ENCODE results near the gene C1QTNF3. TPM values are rescaled to one million over a fixed set of nuclear protein-coding genes. Genes with fewer than 3 reads are reported as not detected.

The C1QTNF3 gene
- total RNA-seq, 1 donor from 2014 or later, result 90.3 TPM

DNA sequence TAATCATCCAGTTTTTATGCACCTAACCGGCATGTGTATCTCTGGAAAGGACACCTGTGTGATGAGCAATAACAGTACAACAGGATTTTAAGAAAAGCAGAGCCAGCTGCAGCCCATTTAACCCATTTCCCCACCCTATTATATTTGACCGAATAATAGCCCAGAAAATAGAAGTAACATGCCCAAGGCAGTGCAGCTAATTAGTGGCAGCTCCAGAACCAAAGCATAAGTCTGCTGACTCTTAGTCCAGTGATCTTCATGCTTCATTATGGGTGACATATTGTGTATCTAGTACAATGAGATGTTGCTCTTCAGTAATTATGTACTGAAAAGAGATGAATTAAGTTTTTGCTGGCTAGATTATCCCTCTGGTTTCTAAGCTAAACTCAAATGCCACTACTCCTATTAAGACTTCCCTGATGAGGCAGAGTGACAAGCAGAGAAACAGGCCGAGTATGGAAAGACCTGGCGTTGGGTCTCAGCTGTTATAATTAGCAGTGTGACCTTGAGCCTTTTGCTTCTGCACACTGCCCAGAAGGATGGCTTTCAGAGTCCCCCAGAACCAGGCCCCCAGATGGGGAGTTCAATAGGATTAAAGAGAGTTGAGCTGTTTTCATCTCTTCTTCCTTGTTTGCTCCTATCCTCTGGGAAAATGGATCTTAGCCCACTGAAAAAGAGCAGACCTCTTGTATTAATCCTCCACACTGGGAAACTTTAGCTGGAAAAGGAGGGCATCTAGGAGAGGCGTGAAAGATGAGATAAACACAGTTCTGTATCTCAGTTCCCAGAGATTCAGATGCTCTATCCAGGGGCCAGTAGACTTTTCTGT is 10.8 kb upstream of the C1QTNF3 start:
- Histone ChIP-seq H3K36me3 (ENCODE audit: control insufficient read depth in 3 of 3, insufficient read depth in 3 of 3, low read length in 3 of 3) (no peaks in the 10 kb centered on the region), H3K9ac (ENCODE audit: low read depth in 1 of 3, low read length in 3 of 3) (no peak overlapping the region), H3K27me3 (ENCODE audit: control insufficient read depth in 3 of 3, insufficient read depth in 3 of 3, low read length in 3 of 3) (no peaks in the 10 kb centered on the region), H3K4me3 (ENCODE audit: low read length in 3 of 3) (no peak overlapping the region), H3K27ac (ENCODE audit: low read depth, low read length) (no peak overlapping the region), H3K9me3 (ENCODE audit: control insufficient read depth in 3 of 3, low read length in 3 of 3) (no peaks in the 10 kb centered on the region), H3K4me1 (ENCODE audit: control insufficient read depth in 3 of 3, insufficient read depth in 3 of 3, low read length in 3 of 3) (peaks cover 6 to 12% (median 8%) of the 10 kb centered on the region in 3 donors)

DNA sequence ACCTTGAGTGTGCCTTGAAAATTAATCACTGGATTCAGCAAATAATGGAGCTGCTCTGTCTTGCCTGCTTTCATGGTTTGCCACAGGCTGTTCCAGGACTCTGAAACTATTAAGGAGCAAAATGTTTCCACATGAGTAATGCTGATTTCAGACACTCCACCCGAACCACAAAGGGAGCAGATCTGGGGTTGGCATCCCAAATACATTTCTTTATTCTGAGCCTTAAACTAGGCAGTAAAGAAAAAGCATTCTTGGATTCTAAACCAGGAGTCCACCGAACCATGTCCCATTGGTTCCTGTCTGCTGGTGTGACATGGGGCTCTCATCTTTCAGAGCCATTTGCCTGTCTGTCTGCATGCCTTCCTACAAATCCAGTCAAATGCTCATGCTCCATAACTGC is 10.1 kb upstream of the C1QTNF3 start:
- no peak overlapping the region for H3K9ac ChIP-seq (ENCODE audit: low read depth in 1 of 3, low read length in 3 of 3)

DNA sequence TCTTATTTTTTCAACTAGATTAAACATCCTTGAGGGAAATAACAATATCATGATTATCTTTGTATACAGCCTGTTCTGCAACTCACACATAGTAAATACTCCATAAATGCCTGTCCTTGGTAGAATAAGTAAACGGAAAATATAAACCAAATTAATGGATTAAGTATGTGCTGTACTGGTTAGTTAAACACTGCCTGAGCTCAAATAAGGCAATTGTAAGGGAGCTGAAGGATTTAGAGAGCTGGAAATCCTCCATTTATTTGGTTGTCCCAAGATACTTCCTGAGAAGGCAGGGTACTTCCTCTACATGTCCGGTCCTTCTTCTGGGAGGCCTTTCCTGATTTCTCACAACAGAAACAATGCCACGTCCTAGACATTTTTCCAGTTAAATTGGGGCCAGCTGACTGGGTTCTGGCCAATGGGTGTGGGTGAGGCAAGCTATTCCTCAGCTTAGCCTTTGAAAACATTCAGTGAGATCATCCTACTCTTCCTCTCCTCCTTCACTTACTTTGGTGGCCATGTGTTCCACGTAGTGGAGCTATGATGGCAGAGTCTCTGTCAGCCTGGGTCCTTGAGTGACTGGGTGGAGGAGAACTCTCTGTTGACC is 8.5 kb upstream of the C1QTNF3 start:
- H3K9me3 ChIP-seq (ENCODE audit: control insufficient read depth in 3 of 3, low read length in 3 of 3), result no peaks in the 10 kb centered on the region
- H3K27ac ChIP-seq (ENCODE audit: low read depth, low read length), result no peak overlapping the region
- H3K4me1 ChIP-seq (ENCODE audit: control insufficient read depth in 3 of 3, insufficient read depth in 3 of 3, low read length in 3 of 3), result peaks cover 6 to 17% (median 11%) of the 10 kb centered on the region in 3 donors
- no peaks in the 10 kb centered on the region for H3K36me3 ChIP-seq (ENCODE audit: control insufficient read depth in 3 of 3, insufficient read depth in 3 of 3, low read length in 3 of 3)
- no peak overlapping the region for H3K4me3 ChIP-seq (ENCODE audit: low read length in 3 of 3)
- no peak overlapping the region for H3K9ac ChIP-seq (ENCODE audit: low read depth in 1 of 3, low read length in 3 of 3)
- H3K27me3 ChIP-seq (ENCODE audit: control insufficient read depth in 3 of 3, insufficient read depth in 3 of 3, low read length in 3 of 3), result no peaks in the 10 kb centered on the region

More for the DNA sequence above, 10.1 kb upstream of the C1QTNF3 start:
- H3K9me3 ChIP-seq (ENCODE audit: control insufficient read depth in 3 of 3, low read length in 3 of 3), result no peaks in the 10 kb centered on the region
- H3K27me3 ChIP-seq (ENCODE audit: control insufficient read depth in 3 of 3, insufficient read depth in 3 of 3, low read length in 3 of 3), result no peaks in the 10 kb centered on the region
- H3K4me3 ChIP-seq (ENCODE audit: low read length in 3 of 3), result no peak overlapping the region
- no peaks in the 10 kb centered on the region for H3K36me3 ChIP-seq (ENCODE audit: control insufficient read depth in 3 of 3, insufficient read depth in 3 of 3, low read length in 3 of 3)
- peaks cover 6 to 12% (median 8%) of the 10 kb centered on the region in 3 donors for H3K4me1 ChIP-seq (ENCODE audit: control insufficient read depth in 3 of 3, insufficient read depth in 3 of 3, low read length in 3 of 3)
- H3K27ac ChIP-seq (ENCODE audit: low read depth, low read length), result no peak overlapping the region

DNA sequence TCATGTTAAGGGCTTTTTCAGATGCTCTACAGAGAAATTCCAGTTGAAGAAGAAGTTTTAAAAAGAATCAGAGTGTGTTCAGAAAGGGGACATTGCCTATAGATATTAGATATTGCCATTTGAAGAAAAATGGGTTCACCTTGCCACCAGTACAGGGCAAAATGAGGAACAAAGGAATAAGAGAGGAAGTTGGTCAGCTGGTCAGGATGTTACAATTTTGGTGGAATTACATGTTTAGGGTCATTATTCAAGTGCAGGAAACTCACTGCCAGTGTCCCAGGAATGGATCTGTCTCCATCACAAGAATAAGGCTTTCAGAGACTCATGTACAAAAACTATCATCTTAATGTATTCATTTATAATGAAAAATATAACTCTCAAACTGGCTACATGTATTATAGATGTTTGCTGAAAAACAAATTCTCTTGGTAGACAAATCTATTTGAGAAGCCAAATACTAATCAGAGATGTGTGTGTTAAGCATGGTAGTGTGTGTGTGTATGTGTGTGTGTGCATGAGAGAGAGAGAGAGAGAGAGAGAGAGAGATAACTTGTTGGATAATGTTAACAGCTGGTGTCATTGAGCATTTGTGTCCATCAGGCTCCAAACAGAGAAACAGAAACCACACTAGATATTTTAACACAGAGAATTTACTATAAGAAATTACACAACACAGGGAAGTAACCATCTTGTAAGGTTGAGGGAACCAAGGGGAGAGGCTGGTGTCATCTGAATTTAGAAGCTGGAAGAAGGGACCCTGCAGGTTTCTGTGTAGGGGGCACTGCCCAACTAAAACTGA is 5.0 kb upstream of the C1QTNF3 start:
- Histone ChIP-seq H3K9ac (ENCODE audit: low read depth in 1 of 3, low read length in 3 of 3) (no peak overlapping the region), H3K36me3 (ENCODE audit: control insufficient read depth in 3 of 3, insufficient read depth in 3 of 3, low read length in 3 of 3) (no peaks in the 10 kb centered on the region), H3K4me1 (ENCODE audit: control insufficient read depth in 3 of 3, insufficient read depth in 3 of 3, low read length in 3 of 3) (peaks cover 11 to 25% (median 24%) of the 10 kb centered on the region in 3 donors), H3K27ac (ENCODE audit: low read depth, low read length) (no peak overlapping the region), H3K4me3 (ENCODE audit: low read length in 3 of 3) (no peak overlapping the region), H3K9me3 (ENCODE audit: control insufficient read depth in 3 of 3, low read length in 3 of 3) (no peaks in the 10 kb centered on the region), H3K27me3 (ENCODE audit: control insufficient read depth in 3 of 3, insufficient read depth in 3 of 3, low read length in 3 of 3) (no peaks in the 10 kb centered on the region)

DNA sequence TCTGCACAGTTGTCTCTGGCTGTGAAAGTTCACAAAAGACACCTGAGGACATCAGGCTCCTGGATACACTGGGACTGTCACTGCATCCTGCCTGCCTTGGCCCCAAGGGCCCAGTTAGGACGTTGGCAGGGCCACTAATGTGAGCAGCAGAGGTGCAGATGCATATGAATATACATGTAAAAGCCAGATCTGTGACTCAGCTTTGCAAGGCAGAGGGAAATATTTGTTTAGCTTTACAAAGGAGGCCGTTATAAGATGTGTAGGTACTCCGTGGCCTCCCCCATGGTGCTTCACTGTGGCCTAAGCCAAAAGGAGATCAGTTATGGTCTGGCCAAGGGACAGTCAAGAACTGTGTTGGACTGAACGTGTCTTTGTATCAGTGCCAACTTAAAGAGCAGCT is 4.1 kb upstream of the C1QTNF3 start:
- Histone ChIP-seq H3K9me3 (ENCODE audit: control insufficient read depth in 3 of 3, low read length in 3 of 3) (no peaks in the 10 kb centered on the region), H3K4me1 (ENCODE audit: control insufficient read depth in 3 of 3, insufficient read depth in 3 of 3, low read length in 3 of 3) (peaks cover 17 to 32% (median 28%) of the 10 kb centered on the region in 3 donors), H3K27ac (ENCODE audit: low read depth, low read length) (no peak overlapping the region), H3K36me3 (ENCODE audit: control insufficient read depth in 3 of 3, insufficient read depth in 3 of 3, low read length in 3 of 3) (no peaks in the 10 kb centered on the region), H3K4me3 (ENCODE audit: low read length in 3 of 3) (no peak overlapping the region), H3K9ac (ENCODE audit: low read depth in 1 of 3, low read length in 3 of 3) (no peak overlapping the region), H3K27me3 (ENCODE audit: control insufficient read depth in 3 of 3, insufficient read depth in 3 of 3, low read length in 3 of 3) (no peaks in the 10 kb centered on the region)

DNA sequence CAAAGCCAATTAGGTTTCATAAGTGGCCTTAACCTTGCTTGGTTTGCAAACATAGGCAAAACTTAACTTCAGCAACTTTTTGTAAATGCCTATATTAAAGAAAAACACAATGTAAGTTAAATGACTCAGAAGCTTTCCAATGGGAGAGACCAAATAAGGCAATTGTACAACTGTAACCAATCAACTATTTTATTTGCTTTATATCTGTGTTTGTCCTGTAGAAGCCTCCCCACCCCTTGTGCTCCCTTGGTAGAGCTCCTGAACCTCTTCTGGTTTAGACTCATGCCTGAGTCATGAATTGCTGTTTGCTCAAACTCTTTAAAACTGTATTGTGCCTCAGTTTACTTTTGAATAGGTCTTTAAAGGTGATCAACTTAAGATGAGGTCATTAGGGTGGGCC is 3.0 kb upstream of the C1QTNF3 start:
- H3K27me3 ChIP-seq (ENCODE audit: control insufficient read depth in 3 of 3, insufficient read depth in 3 of 3, low read length in 3 of 3), result no peaks in the 10 kb centered on the region
- H3K4me1 ChIP-seq (ENCODE audit: control insufficient read depth in 3 of 3, insufficient read depth in 3 of 3, low read length in 3 of 3), result peaks cover 17 to 32% (median 28%) of the 10 kb centered on the region in 3 donors
- no peaks in the 10 kb centered on the region for H3K9me3 ChIP-seq (ENCODE audit: control insufficient read depth in 3 of 3, low read length in 3 of 3)
- no peak overlapping the region for H3K9ac ChIP-seq (ENCODE audit: low read depth in 1 of 3, low read length in 3 of 3)
- H3K4me3 ChIP-seq (ENCODE audit: low read length in 3 of 3), result no peak overlapping the region
- no peak overlapping the region for H3K27ac ChIP-seq (ENCODE audit: low read depth, low read length)
- no peaks in the 10 kb centered on the region for H3K36me3 ChIP-seq (ENCODE audit: control insufficient read depth in 3 of 3, insufficient read depth in 3 of 3, low read length in 3 of 3)

DNA sequence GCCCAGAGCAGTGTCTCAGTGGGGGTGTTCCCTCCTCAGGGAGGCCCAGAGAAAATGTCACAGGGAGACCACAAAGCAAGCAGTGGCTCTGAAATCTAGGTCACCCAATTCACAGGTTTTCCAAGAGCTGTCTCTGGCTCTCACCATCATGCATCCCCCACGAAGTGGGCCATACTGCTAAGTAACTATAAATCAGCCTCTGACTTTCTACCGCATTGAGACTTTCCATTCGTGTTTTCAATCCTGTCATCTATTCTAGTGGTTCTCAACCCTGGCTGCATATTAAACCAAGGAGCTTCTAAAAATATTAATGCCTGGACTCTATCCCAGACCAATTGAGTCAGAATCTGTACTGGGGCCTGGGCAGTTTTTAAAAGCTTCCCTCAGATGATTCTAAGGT is 2.0 kb upstream of the C1QTNF3 start:
- Histone ChIP-seq H3K4me1 (ENCODE audit: control insufficient read depth in 3 of 3, insufficient read depth in 3 of 3, low read length in 3 of 3) (peaks cover 17 to 32% (median 28%) of the 10 kb centered on the region in 3 donors), H3K9me3 (ENCODE audit: control insufficient read depth in 3 of 3, low read length in 3 of 3) (no peaks in the 10 kb centered on the region), H3K9ac (ENCODE audit: low read depth in 1 of 3, low read length in 3 of 3) (no peak overlapping the region), H3K36me3 (ENCODE audit: control insufficient read depth in 3 of 3, insufficient read depth in 3 of 3, low read length in 3 of 3) (no peaks in the 10 kb centered on the region), H3K4me3 (ENCODE audit: low read length in 3 of 3) (no peak overlapping the region), H3K27ac (ENCODE audit: low read depth, low read length) (no peak overlapping the region), H3K27me3 (ENCODE audit: control insufficient read depth in 3 of 3, insufficient read depth in 3 of 3, low read length in 3 of 3) (no peaks in the 10 kb centered on the region)

DNA sequence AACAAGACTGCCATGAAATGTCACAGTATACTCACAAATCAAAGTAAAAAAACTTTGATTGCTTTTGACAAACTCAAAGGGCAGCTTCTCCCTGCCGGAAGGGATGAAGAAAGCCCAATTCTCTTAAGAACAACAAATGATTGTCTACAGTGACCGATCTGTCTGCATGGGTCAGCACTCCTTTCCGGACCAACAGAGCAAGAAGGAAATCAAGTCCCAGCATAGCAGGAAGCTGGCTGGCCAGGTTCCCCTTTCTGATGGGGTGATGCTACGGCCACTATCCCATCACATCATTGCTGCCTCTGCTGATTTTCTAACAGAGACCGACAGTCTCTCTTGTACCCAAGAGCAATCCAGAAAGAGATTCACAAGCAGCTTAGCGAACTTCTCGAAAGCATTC is 692 bp downstream of the C1QTNF3 start:
- Histone ChIP-seq H3K9ac (ENCODE audit: low read depth in 1 of 3, low read length in 3 of 3) (peak overlapping the region in 1 of 3 donors; percentile 8), H3K9me3 (ENCODE audit: control insufficient read depth in 3 of 3, low read length in 3 of 3) (no peaks in the 10 kb centered on the region), H3K27me3 (ENCODE audit: control insufficient read depth in 3 of 3, insufficient read depth in 3 of 3, low read length in 3 of 3) (no peaks in the 10 kb centered on the region), H3K36me3 (ENCODE audit: control insufficient read depth in 3 of 3, insufficient read depth in 3 of 3, low read length in 3 of 3) (no peaks in the 10 kb centered on the region), H3K27ac (ENCODE audit: low read depth, low read length) (peak overlapping the region; percentile 10), H3K4me1 (ENCODE audit: control insufficient read depth in 3 of 3, insufficient read depth in 3 of 3, low read length in 3 of 3) (peaks cover 17 to 36% (median 31%) of the 10 kb centered on the region in 3 donors), H3K4me3 (ENCODE audit: low read length in 3 of 3) (peak overlapping the region in 1 of 3 donors; percentile 63)

DNA sequence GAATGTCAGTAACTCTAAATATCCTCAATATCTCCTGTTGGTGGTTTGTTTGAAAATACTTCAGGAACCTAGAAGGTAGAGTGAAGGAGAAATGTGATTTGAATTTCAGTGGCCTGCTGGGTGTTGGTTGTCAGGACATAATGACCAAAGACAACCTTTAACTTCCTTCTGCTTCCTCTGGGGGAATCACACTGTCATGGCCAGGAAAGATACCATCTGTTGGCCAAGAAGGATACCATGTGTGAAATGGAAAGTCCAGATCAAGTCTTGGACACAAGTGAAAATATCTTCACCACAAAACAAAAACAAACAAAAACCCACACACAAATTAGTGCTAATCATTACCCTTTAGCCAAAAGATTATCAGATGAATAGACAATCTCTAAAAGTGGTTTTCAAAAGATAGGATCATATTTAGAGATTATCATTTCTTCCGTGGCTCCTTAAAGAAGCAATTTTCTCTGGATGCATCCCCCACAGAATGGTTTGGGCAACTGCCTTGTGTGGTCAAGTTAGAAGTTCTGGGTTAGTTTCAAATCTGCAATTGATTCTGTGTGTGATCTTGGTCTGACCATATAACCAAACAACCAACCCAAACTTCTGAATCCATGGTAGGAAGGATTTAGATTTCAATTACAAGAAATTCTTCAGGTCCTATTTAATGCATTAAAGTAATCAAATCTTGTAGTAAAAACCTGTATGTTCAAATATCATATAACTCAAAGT is 1.6 kb downstream of the C1QTNF3 start:
- Histone ChIP-seq H3K4me3 (ENCODE audit: low read length in 3 of 3) (no peak overlapping the region), H3K9ac (ENCODE audit: low read depth in 1 of 3, low read length in 3 of 3) (no peak overlapping the region), H3K36me3 (ENCODE audit: control insufficient read depth in 3 of 3, insufficient read depth in 3 of 3, low read length in 3 of 3) (no peaks in the 10 kb centered on the region), H3K27me3 (ENCODE audit: control insufficient read depth in 3 of 3, insufficient read depth in 3 of 3, low read length in 3 of 3) (no peaks in the 10 kb centered on the region), H3K27ac (ENCODE audit: low read depth, low read length) (no peak overlapping the region), H3K4me1 (ENCODE audit: control insufficient read depth in 3 of 3, insufficient read depth in 3 of 3, low read length in 3 of 3) (peaks cover 17 to 36% (median 27%) of the 10 kb centered on the region in 3 donors), H3K9me3 (ENCODE audit: control insufficient read depth in 3 of 3, low read length in 3 of 3) (no peaks in the 10 kb centered on the region)

Data from skeletal muscle tissue (tissue), 4 donors.